ENCODE results near the gene TMED7.
"Not testable (repeated sequence)": the region's sequence is repeated elsewhere in the genome, so short reads cannot be mapped to it uniquely, and the experiment has no call there.

TMED7 gene

GRCh38 chr5:115657881-115658233 is 32.0 kb upstream of the TMED7 start:
- H3K4me3 ChIP-seq (ENCODE audit: control insufficient read depth, low read depth, low read length), result no peak overlapping the region
- peak; percentile 28 for DNase-seq (ENCODE audit: low read depth)
- TF ChIP-seq, protein P1, sequence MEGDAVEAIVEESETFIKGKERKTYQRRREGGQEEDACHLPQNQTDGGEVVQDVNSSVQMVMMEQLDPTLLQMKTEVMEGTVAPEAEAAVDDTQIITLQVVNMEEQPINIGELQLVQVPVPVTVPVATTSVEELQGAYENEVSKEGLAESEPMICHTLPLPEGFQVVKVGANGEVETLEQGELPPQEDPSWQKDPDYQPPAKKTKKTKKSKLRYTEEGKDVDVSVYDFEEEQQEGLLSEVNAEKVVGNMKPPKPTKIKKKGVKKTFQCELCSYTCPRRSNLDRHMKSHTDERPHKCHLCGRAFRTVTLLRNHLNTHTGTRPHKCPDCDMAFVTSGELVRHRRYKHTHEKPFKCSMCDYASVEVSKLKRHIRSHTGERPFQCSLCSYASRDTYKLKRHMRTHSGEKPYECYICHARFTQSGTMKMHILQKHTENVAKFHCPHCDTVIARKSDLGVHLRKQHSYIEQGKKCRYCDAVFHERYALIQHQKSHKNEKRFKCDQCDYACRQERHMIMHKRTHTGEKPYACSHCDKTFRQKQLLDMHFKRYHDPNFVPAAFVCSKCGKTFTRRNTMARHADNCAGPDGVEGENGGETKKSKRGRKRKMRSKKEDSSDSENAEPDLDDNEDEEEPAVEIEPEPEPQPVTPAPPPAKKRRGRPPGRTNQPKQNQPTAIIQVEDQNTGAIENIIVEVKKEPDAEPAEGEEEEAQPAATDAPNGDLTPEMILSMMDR (IDR thresholded peaks at IDR 0.05; ENCODE audit: control insufficient read depth, insufficient read depth, low read depth, low read length, missing control alignments), result no peak

DNA sequence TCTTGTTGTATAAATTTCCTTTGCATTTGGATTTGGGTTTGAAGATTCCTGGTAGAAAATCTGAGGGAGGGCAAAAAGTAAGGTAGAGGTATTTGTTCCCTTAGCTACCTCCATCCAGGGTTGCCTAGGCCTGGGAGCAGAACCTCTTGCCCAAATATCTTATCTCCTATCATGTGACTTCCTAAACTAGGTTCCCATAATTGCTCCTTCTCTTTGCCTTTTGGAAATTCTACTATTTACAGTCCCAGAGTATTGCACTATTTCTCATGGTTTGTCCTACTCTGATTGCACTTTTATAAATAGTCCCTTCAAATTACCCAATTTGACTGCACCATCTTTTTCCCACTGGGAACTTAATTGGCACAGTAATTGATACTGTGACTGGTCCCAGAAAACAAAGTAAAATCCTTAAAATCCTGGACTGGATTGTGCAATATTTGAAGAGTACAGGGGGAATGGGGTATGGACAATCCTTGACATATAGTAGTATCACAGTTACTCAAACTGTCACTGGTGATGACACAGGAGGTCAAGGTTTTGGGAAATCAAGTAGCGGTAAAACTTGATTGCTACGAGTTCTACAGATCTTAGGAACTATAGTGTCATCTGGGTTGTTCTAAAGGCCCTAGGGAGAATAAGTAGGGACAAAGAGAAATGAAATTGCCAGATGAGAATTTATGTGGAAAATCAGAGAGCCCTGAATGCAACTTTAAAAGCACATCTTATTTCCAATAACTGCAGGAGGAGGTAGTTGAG is 31.5 kb upstream of the TMED7 start:
- H3K4me3 ChIP-seq (ENCODE audit: control insufficient read depth, low read depth, low read length), result no peak overlapping the region
- DNase-seq (ENCODE audit: low read depth), result no peak
- TF ChIP-seq, protein P1 (IDR thresholded peaks at IDR 0.05; ENCODE audit: control insufficient read depth, insufficient read depth, low read depth, low read length, missing control alignments), result no peak

DNA sequence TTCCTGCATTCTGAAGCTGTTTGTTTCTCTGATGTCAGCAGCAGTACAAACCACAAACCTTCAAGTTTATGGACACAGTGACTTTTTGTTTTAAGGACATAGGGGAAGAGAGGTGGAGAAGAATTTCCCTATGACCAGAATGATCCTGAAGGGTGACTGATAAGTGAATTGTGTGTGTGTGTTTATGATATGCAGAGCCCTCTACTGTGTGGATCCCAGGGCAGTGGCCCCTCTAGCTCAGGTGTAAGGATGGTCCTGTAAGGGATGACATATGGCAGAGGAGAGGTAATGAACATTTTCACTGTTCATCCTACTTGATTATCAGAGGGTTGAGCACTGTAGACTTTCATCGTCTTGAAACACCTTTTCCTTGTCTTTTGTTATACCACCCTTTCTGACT is 30.6 kb upstream of the TMED7 start:
- DNase-seq (ENCODE audit: low read depth), result no peak
- no peak overlapping the region for H3K4me3 ChIP-seq (ENCODE audit: control insufficient read depth, low read depth, low read length)
- TF ChIP-seq, protein P1 (IDR thresholded peaks at IDR 0.05; ENCODE audit: control insufficient read depth, insufficient read depth, low read depth, low read length, missing control alignments), result no peak

DNA sequence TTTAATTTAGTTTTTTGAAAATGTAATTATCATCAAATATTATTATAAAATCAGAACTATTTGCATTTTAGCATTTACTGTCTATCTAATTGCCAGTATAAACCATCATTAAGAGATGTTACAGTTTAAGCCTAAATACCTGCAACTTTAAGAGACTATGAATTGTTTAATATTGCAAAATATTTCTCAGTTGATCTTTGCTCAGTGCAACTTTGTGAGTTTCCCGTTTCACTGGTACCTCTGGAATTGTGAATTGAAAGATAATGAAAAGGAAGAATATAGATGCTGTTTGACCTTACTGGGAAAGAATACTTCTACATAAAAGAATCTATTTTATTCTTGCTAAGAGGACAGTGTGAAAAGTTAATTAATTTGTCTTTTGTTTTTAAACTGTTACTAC is 30.2 kb upstream of the TMED7 start:
- TF ChIP-seq, protein P1 (IDR thresholded peaks at IDR 0.05; ENCODE audit: control insufficient read depth, insufficient read depth, low read depth, low read length, missing control alignments), result no peak
- no peak for DNase-seq (ENCODE audit: low read depth)
- H3K4me3 ChIP-seq (ENCODE audit: control insufficient read depth, low read depth, low read length), result no peak overlapping the region

DNA sequence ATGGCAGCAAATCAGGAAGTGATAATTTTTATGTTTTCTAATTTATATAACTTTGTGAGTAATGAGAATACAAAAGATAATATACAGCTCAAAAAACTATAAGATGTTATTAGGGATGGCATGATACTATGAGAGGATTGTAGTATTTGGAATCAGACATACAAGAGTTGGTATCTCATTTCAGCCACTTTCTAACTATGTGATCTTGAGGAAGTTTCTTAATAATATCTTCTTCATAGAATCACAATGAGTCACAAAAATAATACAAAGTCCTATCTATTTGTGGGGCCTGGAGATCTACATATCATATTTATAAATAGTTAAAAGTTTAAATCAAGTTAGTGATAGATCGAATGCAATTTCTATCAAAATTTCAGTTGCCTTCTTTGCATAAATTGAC is 23.7 kb upstream of the TMED7 start:
- H3K4me3 ChIP-seq (ENCODE audit: control insufficient read depth, low read depth, low read length), result no peak overlapping the region
- DNase-seq (ENCODE audit: low read depth), result no peak
- TF ChIP-seq, protein P1 (IDR thresholded peaks at IDR 0.05; ENCODE audit: control insufficient read depth, insufficient read depth, low read depth, low read length, missing control alignments), result no peak

- TF ChIP-seq, protein P1 (IDR thresholded peaks at IDR 0.05; ENCODE audit: control insufficient read depth, insufficient read depth, low read depth, low read length, missing control alignments), result no peak
- no peak for DNase-seq (ENCODE audit: low read depth)
- no peak overlapping the region for H3K4me3 ChIP-seq (ENCODE audit: control insufficient read depth, low read depth, low read length)
Observed at GRCh38 chr5:115648056-115648455, 22.2 kb upstream of the TMED7 start.

- H3K4me3 ChIP-seq (ENCODE audit: control insufficient read depth, low read depth, low read length); DNase-seq (ENCODE audit: low read depth): not testable (repeated sequence)
Observed at GRCh38 chr5:115645386-115645785, 19.6 kb upstream of the TMED7 start.

Data from AG09309 (cell line).